Measurements from ENCODE around the gene KIF26A. TPM values are rescaled to one million over a fixed set of nuclear protein-coding genes. Genes with fewer than 3 reads are reported as not detected.

Gene KIF26A
- total and polyA plus RNA-seq, 8 donors, result 3.6 to 13.2 (median 7.1) TPM

- Histone ChIP-seq H3K4me1 (peaks cover 0 to 2% (median 0%) of the 10 kb centered on the region in 3 donors), H3K4me3 (no peak overlapping the region), H3K9me3 (no peaks in the 10 kb centered on the region), H3K36me3 (no peaks in the 10 kb centered on the region), H3K27me3 (peaks cover 0 to 9% (median 0%) of the 10 kb centered on the region in 4 donors), H3K27ac (no peak overlapping the region)
- DNase-seq (peak; percentile 63 to 84 (median 75)), FAIRE-seq (no peak), ATAC-seq (peak; percentile 78 to 91 (median 88))
- intact Hi-C loops (cut with DNase I), result loop anchor here in 1 of 3 donors (5.0 kb wide), 1 partner anchor 39 kb away; no protein-coding TSS in a partner anchor
- WGBS, 2 donors, result 6 to 9% methylated on average over 11 of the region's 11 CpGs
- peak; percentile 62 to 81 (median 71) for TF ChIP-seq CTCF (IDR thresholded peaks at IDR 0.05)
Measured at GRCh38 chr14:104130974-104131651, 7.3 kb upstream of the KIF26A start.

- Histone ChIP-seq H3K27me3 (peaks cover 0 to 14% (median 2%) of the 10 kb centered on the region in 4 donors), H3K4me3 (no peak overlapping the region), H3K9me3 (no peaks in the 10 kb centered on the region), H3K4me1 (peaks cover 0 to 6% (median 4%) of the 10 kb centered on the region in 3 donors), H3K36me3 (no peaks in the 10 kb centered on the region), H3K27ac (no peak overlapping the region)
- WGBS, 2 donors, result 59 to 70% methylated on average over 23 of the region's 23 CpGs
- no peak for FAIRE-seq
- ATAC-seq, result no peak
- TF ChIP-seq CTCF (IDR thresholded peaks at IDR 0.05), result no peak
- intact Hi-C loops (cut with DNase I), result loop anchor here in 1 of 3 donors (5.0 kb wide), 1 partner anchor 40 kb away; no protein-coding TSS in a partner anchor
- DNase-seq, result peak in 4 of 6 donors; percentile 9 to 42 (median 26)
Measured at GRCh38 chr14:104131968-104132732, 6.2 kb upstream of the KIF26A start.

- Histone ChIP-seq H3K36me3 (no peaks in the 10 kb centered on the region), H3K4me3 (no peak overlapping the region), H3K9me3 (no peaks in the 10 kb centered on the region), H3K4me1 (peaks cover 4 to 9% (median 4%) of the 10 kb centered on the region in 3 donors), H3K27me3 (peaks cover 0 to 14% (median 3%) of the 10 kb centered on the region in 4 donors), H3K27ac (no peak overlapping the region)
- no peak for TF ChIP-seq CTCF (IDR thresholded peaks at IDR 0.05)
- ATAC-seq, result no peak
- peak; percentile 2 to 38 (median 11) for DNase-seq
- WGBS, 2 donors, result 34 to 36% methylated on average over 6 to 7 of the region's 7 CpGs
- intact Hi-C loops (cut with DNase I), result loop anchor here in 1 of 3 donors (5.0 kb wide), 1 partner anchor 41 kb away; no protein-coding TSS in a partner anchor
- FAIRE-seq, result no peak
Measured at GRCh38 chr14:104132981-104133380, 5.4 kb upstream of the KIF26A start.

GRCh38 chr14:104133496-104133895 lies 4.9 kb upstream of the KIF26A start:
- ATAC-seq (no peak), FAIRE-seq (no peak), DNase-seq (peak in 5 of 6 donors; percentile 1 to 53 (median 11))
- TF ChIP-seq CTCF (IDR thresholded peaks at IDR 0.05), result no peak
- H3K9me3 ChIP-seq, result no peaks in the 10 kb centered on the region
- 65 to 76% methylated on average over 9 of the region's 9 CpGs for WGBS, 2 donors
- peaks cover 0 to 14% (median 3%) of the 10 kb centered on the region in 4 donors for H3K27me3 ChIP-seq
- H3K4me3 ChIP-seq, result no peak overlapping the region
- intact Hi-C loops (cut with DNase I), result loop anchor here in 1 of 3 donors (5.0 kb wide), 1 partner anchor 41 kb away; no protein-coding TSS in a partner anchor
- H3K36me3 ChIP-seq, result no peaks in the 10 kb centered on the region
- H3K27ac ChIP-seq, result no peak overlapping the region
- H3K4me1 ChIP-seq, result peaks cover 4 to 9% (median 5%) of the 10 kb centered on the region in 3 donors
